Hematopoietic multipotent progenitor cell treated with erythropoietin and hydrocortisone succinate and interleukin-3 and kit ligand, for 15 days (in vitro differentiated cells): ENCODE data around the gene FAAH2.
"Not testable (repeated sequence)": the region's sequence is repeated elsewhere in the genome, so short reads cannot be mapped to it uniquely, and the experiment has no call there.

Source experiments
- DNase-seq: peaks from one replicate; pipeline ENCODE4 v3.0.0-alpha.2; 2015; ENCODE audit warnings: low spot score

Gene FAAH2

GRCh38 chrX:57286507-57287251, at the start of gene FAAH2:
FAAH2 (plus strand) TSS chrX:57286706; CDS start chrX:57286826, 120 bp downstream.
- no peak for DNase-seq

- DNase-seq: no peak
These were observed 44.5 kb upstream of the FAAH2 start for GRCh38 chrX:57241967-57242366.

GRCh38 chrX:57251965-57252364, 34.5 kb upstream of the FAAH2 start:
- no peak for DNase-seq

GRCh38 chrX:57265126-57265525, 21.4 kb upstream of the FAAH2 start:
- DNase-seq: no peak

- DNase-seq: no peak
These were observed 20.2 kb upstream of the FAAH2 start for GRCh38 chrX:57266275-57266674.

- no peak for DNase-seq
These were observed 19.6 kb upstream of the FAAH2 start for GRCh38 chrX:57266871-57267270.

GRCh38 chrX:57267308-57267707, 19.2 kb upstream of the FAAH2 start:
- no peak for DNase-seq

GRCh38 chrX:57270980-57271379, 15.5 kb upstream of the FAAH2 start:
- DNase-seq: no peak

- DNase-seq: no peak
These were observed 3.9 kb upstream of the FAAH2 start for GRCh38 chrX:57282568-57282967.

GRCh38 chrX:57285001-57285400, 1.5 kb upstream of the FAAH2 start:
- DNase-seq: no peak

GRCh38 chrX:57289089-57289488, 2.6 kb downstream of the FAAH2 start:
- no peak for DNase-seq

GRCh38 chrX:57294961-57295360, 8.5 kb downstream of the FAAH2 start:
- DNase-seq: no peak

GRCh38 chrX:57295679-57296078, 9.2 kb downstream of the FAAH2 start:
- DNase-seq: not testable (repeated sequence)

- no peak for DNase-seq
These were observed 27.2 kb downstream of the FAAH2 start for GRCh38 chrX:57313583-57314215.

- DNase-seq: no peak
These were observed 42.5 kb downstream of the FAAH2 start for GRCh38 chrX:57329008-57329407.

GRCh38 chrX:57335790-57336189, 49.3 kb downstream of the FAAH2 start:
- DNase-seq: not testable (repeated sequence)

GRCh38 chrX:57353472-57354132, 67.1 kb downstream of the FAAH2 start:
- DNase-seq: no peak

GRCh38 chrX:57364145-57364544, 77.6 kb downstream of the FAAH2 start:
- DNase-seq: no peak

- no peak for DNase-seq
These were observed 79.9 kb downstream of the FAAH2 start for GRCh38 chrX:57366430-57366829.

- DNase-seq: no peak
These were observed 81.1 kb downstream of the FAAH2 start for GRCh38 chrX:57367649-57368048.

GRCh38 chrX:57368158-57368557, 81.7 kb downstream of the FAAH2 start:
- DNase-seq: no peak

GRCh38 chrX:57379296-57379695, 92.8 kb downstream of the FAAH2 start:
- no peak for DNase-seq
